ENCODE measurements around the gene DLX4.

Gene DLX4

DNA sequence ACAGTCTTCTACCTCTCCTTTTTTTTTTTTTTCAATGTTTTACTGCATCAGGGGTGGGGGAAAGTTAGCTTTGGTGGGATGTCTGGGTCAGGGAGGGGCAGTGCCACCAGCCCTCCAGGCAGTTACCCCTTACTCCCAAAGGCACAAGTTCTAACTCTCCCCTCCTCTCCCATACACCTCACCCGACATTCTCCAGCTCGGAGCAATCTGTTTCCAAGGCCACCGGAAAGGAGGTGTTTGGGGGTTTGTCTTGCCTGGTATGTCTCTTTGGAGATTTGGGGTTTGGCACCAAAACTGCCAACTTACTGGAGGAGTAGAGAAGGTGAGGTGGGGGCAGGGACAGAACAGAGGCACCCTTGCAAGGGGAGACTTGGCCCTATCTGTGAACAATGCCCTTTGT, 21.3 kb downstream of the DLX4 start:
- DNase-seq, result no peak

DNA sequence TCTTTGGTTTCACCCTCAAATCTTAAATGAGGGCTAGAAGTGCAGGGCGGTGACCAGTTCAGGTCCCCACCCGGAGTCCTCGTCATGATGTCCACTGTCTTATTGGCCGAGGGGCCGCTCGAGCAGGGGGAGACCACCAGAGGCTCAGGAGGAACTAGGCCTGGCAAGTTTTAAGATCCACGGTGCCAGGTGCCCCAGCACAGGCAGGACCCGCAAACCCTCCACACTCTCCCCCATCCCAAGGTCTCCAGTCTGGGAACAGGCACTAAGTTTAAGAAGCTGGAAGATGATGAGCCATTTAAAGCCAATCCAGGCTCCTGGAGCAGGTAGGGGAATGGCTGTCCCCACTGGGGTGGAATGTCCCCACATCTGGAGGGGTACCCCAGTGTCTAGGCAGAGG, 21.9 kb downstream of the DLX4 start:
- no peak for DNase-seq

DNA sequence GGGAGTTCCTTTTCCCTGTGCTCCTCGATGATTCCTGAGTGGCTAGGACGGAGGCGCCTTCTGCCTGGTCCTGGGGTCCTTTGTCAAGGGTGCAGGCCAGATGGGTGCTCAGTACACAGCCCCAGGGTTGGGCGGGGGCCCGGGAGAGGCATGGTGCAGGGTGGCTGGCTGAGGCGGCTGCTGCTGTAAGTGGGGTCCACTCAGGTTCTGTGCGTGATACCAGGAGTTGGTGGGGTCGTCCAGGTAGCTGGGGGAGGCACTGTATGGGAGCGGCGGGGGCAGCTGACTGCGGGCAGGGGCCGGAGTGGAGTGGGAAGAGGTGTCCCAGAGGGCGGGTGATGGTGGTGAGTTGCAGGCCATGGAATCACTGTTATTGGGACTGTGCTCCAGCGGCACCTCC, 22.4 kb downstream of the DLX4 start:
- no peak for DNase-seq

DNA sequence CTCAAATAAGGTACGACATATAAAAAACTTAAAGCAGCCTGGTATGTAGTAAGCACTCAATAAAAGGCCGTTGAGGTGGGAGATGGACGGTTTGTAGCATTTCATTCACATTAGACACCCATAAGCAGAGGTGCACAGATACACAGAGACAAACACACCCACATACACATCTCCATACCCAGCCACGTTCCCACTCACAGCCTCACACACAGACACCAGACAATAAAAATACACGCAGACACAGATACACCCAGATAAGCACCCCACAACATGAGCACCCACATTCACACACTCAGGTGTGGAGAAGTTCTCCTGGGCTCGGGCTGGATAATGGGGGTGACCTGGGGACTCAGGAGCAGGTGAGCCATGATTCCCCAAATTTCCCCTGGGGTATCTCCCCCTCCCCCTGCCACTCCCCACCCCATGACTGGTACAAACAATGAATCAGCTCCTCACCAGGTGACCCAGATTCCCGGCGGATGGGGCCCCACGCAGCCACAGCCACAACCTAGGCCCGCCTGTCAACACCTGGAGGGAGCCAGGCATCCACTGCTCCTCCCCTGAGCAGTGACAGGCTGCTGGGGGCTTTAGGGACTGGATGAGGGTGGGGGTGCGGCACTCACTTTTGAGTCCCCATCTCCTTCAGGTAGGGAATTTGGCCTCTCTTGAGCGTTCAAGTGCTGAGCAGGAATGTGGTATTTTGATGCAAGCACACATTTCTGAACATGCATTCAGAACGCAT, 23.4 kb downstream of the DLX4 start:
- no peak for DNase-seq

DNA sequence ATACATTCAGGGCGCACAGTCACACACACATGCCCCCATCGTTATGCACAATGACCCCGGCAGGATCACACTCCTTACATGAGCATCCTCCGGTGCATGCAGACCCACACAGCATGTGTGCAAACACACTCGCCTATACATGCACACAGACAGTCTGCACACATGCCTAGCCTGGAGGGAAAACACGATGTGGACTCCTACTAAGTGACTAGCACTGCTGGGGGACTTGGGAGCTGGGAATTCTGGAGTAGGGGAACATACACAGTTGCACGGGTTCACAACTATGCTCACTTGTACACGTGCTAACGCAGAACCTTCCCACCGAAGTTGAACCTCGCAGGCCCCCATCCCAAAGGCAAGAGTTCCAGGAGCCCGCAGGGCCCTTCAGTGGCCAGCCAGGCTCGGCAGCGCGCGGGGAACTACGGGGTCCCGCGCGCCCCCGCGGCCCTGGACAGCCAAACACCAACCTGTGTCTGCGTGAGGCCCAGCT, 24.0 kb downstream of the DLX4 start:
- no peak for DNase-seq

DNA sequence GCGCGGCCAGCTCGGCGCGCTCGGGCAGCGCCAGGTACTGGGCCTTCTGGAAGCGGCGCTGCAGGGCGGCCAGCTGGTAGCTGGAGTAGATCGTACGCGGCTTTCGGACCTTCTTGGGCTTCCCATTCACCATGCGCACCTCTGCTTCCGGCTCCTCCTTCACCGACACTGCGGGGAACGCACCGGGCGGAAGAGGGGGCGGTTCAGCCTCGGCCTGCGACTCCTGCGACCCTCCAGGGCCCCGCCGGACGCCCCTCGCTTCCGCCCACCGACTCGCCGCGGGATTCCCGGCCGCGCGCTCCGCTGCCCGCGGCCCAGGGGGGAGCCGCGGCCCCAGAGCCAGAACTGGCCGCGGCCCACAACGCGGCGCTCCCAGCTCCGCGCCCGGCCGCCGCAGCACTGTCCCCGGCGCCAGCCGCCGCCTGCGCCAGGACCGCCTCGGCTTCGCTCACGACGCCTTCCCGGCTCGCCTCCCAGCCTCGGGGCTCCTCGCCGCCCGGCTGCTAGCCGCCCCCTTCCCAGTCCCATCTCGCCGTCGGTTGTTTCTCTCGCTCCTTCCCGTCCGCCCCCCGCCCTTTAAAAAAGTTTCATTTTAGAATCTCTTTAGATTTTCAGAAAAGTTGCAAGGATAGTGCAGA, 24.6 kb downstream of the DLX4 start:
- DNase-seq, result no peak

DNA sequence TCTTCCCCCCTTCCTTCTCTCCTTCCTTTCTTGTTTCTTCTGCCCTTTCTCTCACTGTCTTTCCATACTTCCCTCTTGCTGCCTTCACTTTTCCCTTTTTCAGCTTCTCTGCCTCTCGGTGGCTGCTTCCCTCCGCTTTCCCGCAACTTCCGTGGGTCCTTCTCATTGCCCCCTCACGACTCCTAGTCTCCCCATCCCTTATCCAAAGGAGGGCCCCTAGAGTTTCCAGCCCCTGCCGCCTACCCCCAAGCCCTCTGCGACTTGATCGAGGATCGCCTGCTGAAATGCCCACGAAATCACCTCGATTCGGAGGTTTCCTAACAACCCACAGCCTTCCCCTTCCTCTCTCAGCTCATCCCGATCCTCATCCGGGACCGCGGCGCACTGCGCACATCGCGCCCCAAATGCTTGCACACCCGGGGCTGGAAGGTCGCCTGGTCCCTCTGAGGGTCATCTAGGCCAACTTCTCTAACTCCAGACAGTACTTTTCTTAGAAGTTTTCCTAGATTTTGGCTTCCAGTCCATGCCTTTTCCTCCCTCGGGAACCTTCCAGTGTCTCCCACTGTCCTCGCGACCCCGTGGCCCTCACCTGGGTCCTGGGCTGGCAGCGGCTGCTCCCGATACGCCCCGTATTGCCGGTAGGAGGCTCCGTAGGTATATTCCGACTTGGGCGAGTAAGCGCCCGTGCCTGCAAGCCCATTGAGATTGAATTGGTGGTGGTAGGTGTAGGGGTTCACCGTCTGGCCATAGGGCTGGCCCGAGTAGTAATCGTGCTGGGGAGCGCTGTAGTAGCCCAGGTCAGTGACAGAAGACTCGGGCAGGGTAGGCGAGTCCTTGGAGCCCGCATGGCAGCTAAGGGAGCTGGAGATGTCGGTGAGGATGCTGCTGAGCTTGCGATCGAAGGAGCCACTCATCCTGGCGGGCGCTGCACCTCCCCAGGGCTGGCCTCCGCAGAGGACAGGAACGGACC, 25.4 kb downstream of the DLX4 start:
- DNase-seq, result no peak

DNA sequence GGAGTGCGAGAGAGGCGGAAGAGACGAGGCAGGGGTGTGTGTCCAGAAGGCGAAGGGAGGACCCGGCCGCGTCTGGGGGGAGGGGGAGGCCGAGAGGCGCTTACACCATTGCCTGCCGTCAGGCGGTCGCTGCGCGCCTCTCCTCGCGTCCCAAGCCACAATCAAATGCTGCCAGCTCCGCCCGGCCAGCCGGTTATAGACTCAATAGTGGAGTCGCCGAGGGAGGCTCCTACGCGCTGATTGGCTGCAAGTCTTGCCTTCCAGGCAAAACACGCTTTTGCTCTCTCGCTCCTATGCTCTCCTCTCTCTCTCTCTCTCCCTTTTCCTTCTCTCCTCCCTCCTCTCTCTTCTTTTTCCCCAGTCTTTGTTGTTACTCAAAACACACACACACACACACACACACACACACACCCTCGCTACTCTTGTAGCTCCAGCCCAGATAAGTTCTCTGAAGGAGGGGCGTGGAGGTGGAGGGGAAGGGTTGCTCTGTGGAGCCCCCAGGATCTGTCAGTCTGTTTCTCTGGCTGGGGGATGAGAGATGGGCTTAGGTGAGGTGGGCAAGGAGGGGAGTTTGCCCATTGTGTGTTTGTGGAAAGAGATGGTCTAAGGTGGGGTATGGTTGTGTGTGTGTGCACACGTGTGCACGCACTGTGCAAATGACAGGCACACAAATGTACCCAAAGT, 26.2 kb downstream of the DLX4 start, which contains the start of gene DLX3:
DLX3 (minus strand) TSS at position 170 of the 684 bp plus-strand sequence. CDS start 226 bp downstream, outside the sequence.
- peak; percentile 50 for DNase-seq

DNA sequence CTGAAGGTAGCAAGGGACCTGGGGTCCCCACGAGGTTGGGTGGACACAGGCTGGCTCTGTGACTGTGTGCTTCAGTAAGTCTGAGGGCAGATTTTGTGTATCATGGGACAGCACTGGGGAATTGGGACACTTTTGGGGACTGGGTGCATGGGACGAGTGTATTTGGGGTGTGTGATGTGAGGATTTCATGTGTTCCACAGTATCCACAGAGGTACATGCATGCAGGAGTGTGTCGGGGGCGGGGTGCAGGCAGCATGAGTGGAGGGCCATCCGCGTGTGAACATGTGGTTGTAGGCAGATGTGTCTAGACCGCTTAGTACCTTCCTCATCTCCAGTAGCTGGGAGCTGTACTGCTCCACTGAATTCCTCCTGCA, 27.1 kb downstream of the DLX4 start:
- DNase-seq, result no peak

DNA sequence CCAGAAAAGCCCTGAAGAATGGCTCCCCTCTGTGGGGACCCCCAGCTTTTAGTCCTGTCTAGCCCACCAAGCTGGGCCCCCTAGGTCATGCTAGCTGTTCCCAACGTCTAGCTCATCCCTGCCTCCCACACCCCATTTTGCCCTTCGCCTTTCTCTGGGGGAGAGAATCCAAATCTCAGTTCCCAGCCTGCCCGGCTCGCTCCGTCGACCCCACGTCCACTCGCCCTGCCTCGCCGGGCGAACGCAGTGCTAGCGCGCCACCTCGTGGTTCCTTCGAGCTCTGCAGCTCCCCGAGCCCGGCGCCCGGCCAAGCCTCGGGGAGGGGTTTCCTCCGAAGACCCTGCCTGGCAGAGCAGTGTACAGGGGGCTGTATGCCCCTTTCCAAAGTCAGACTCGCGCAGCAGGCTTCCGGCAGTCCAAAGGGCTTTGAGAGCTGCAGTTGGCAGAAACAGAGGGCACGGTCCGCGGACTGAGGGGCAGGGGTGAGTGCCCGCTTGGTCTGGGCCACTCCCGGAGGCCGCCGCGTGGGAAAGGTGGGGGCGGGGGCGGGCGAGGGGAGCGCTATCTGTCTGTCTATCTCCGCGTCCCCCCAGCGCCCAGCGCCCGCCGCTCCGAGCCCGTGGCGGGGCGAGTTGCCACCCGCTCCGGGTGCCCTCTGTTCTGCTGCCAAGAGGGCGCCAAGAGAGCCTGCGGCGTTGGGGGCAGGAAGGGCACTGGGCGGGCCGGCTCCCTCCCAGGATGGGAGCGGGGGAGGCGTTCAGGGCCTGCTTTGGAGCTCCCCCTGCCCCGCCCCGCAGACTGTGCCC, 27.7 kb downstream of the DLX4 start:
- peak; percentile 25 for DNase-seq

DNA sequence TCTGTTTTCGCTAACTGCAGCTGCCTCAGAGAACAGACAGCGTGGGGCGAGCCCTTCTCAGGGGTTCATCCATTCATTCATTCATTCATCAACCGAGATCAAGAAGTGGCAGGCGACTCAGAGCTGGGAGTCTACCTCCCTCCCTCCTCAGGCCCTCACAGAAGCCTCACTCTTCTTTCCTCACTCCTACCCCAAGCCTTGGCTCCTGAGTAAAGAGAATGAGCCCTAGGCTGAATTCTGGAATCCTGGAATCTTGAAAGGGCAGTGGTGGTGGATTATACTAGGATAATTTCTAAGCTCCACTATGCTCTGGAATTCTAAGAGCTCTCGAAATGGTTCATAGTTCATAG, 28.3 kb downstream of the DLX4 start:
- DNase-seq, result no peak

DNA sequence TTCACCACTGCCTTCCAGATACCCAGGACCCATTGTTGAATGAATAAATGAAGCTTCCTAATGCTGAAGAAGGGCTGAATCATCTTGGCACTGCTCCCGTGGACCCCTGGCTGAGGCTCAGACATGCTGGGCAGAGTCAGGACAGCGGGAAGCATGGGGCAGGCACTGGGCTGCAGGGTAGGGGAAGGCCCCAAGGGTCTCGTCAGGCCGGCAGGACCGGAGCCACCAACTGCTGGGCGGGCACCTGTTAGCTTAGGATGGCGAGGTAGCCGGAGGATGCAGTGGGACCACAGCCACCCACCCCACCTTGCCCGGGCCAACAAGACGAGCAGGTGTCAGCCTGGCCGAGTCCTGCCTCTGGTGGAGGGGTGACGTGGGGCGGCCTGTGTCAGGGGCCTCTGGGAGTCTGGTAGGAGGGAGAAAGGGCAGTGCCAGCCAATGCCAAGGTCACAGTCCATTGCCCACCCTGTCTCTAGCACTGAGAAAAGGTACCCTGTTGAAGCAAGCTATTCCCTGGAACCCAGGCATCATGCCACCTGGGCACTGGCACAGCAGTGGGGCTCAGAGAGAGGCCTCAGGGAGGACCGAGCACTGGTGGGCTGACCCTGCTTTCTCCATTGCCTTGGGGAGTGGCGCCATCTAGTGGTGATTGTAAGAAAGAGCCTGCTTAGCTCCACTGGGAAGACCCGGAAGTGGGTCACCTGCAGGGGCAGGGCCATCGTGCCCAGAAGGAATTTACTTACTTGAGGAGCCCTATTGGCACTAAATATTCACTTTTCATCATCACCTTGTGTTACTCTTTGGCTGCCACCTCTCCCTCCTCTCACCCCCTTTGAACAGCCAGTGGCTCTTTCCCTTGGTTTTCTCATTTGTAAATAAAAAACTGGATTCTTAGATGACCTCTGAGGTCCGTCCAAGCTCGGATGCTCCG, 29.0 kb downstream of the DLX4 start:
- peak; percentile 85 for DNase-seq

DNA sequence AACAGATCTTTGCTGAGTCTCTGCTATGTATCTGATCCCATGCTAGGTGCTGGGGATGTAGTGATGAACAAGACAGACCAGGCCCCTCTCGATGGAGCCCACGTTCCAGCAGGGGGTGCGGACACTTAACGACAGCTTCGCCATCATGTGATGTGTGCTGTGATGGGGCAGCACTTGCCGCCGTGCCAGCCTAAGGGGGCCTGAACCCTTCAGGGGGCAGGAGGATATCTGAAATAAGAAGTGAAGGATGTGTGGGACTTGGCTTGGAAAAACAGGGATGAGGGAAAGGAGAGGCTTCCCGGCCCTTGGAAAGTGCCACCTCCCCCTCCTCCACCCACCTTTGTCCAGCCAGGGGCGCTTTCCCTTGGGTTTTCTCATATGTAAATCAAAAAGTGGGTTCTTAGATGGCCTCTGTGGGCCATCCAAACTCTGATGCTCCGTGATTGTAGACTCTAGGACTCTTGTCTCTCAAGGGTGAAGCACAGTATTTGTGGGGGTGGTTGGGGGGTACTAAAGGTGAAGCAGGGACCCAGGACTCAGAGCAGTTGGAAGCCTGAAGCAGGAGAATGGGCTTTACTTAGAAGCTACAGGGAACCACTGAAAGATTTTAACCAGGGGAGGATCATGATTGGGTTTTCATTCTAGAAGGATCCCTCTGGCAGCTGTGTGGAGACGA, 30.0 kb downstream of the DLX4 start:
- DNase-seq, result no peak

DNA sequence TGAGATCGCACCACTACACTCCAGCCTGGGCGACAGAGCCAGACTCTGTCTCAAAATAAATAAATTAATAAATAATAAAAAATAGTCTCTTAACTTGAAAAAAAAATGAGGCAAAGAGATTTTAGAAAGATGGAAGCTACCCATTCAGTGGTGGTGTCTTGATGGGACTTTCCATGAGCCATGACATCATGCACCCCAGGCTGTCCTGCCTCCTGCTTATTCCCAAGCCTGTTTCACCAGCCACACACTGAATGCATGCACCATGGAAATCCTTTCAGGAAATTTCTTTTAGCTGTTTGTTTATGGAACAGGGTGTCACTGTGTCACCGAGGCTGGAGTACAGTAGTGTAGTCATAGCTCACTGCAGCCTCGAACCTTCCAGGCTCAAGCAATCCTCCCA, 34.9 kb downstream of the DLX4 start:
- no peak for DNase-seq

DNA sequence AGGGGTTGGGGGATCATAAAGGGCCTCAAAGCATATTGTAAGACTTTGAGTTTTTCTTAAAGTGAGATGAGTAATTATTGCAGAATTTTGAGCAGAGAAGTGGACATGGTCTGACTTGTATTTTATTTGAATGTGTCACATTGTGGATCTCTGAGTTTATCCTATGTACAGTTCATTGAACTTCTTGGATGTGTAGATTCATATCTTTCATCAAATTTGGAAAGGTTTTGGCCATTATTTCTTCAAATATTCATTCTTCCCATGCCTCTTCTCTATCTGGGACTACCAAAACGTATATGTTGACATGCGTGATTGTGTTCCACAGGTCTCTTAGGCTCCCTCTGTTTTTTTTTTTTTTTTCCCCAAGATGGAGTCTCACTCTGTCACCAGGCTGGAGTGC, 40.3 kb downstream of the DLX4 start:
- DNase-seq, result no peak

DNA sequence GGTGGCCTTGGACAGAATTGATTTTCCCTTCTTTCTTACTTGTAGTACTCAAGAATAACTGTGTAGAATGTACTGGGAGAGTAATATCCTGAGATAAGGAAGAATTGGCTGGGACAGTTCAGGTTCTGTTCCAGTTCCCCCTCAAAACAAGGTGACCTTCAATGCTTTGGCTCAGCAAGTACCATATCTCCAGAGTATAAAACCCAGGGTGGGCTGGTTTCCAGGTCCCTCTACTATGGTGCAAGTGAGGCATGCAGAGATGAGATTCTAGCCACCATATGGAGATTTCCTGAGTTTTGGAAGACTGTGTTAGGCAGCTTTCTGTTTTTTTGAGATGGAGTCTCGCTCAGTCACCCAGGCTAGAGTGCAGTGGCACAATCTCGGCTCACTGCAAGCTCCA, 44.1 kb downstream of the DLX4 start:
- no peak for DNase-seq

DNA sequence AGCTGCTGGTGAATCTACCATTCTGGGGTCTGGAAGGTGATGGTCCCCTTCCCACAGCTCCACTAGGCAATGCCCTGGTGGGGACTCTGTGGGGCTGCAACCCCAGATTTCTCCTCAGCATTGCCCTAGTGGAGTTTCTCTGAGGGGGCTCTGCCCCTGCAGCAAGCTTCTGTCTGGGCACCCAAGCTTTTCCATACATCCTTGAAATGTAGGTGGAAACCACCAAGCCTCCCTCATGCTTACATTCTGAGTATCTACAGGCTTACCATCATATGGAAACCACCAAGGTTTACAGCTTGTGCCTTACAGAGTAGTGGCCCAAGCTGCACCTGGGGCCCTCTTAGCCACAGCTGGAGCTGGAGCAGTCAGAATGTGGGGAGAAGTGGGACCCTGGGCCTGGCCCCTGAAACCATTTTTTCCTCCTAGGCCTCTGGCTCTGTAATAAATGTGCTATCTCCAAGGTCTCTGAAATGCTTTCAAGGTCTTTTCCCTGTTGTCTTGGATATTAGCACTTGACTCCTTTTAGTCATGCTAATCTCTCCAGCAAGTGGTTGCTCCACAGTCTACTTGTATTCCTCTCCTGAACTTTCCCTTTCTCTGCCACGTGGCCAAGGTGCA, 45.6 kb downstream of the DLX4 start:
- no peak for DNase-seq

DNA sequence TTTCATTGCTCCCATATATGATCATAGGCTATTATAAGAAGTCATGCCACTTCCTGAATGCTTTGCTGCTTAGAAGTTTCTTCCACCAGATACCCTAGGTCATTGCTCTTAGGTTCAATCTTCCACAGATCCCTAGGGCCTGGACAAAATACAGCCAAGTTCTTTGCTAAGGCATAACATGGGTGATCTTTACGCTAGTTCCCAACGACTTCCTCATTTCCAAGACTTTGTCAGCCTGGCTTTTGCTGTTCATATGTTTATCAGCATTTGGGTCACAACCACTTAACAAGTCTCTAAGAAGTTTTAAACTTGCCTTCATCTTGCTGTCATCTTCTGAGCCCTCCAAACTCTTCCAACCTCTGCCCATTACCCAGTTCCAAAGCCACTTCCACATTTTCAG, 46.2 kb downstream of the DLX4 start:
- no peak for DNase-seq

DNA sequence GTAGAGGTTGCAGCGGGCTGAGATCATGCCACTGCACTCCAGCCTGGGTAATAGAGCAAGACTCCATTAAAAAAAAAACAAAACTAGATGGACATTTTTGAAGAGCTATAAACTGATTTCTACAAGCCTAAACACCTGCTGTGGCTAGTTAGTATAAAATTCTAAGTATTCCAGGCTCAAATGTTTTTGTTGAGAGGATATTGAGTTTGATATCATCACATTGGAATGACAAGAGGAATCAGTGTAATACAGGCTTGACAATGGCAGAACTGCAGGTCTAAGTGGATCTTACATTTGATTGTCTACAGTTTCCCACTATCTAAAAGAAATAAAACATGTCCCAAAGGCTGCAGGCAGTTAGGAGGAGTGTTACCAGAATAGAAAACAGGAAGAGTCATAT, 49.9 kb downstream of the DLX4 start:
- no peak for DNase-seq

All from fibroblast of upper back skin (primary cell).